Sigmoid colon (tissue), 4 donors: Measurements from ENCODE around the gene NKAIN1.

Experiments used
- CTCF ChIP-seq, 4 experiments: fragments of 450-650 bp in 3 of 4; fragments of 200-600 bp in 1 of 4; IDR thresholded peaks; one replicate each; pipeline ENCODE4 v1.5.1; 2016 to 2019; ENCODE audit warnings: antibody characterized with exemption in 4 of 4, mild to moderate bottlenecking in 3 of 4, moderate library complexity in 2 of 4
- EP300 ChIP-seq, 4 donors: sonication (generic); formaldehyde crosslinking; IDR thresholded peaks; one replicate each; pipeline ENCODE4 v1.6.1; 2017; ENCODE audit warnings: antibody characterized with exemption in 4 of 4
- POLR2A ChIP-seq, 2 donors: fragments of 450-650 bp; IDR thresholded peaks; one replicate each; pipeline ENCODE4 v1.6.1; 2016; ENCODE audit warnings: antibody characterized with exemption in 2 of 2, mild to moderate bottlenecking in 2 of 2, moderate library complexity in 2 of 2
- POLR2AphosphoS5 ChIP-seq, 4 donors: sonication (generic); formaldehyde crosslinking; IDR thresholded peaks; one replicate each; pipeline ENCODE4 v1.6.1; 2017; ENCODE audit warnings: antibody characterized with exemption in 4 of 4

- no peak for TF ChIP-seq POLR2AphosphoS5 (IDR thresholded peaks at IDR 0.05)
- TF ChIP-seq CTCF (IDR thresholded peaks at IDR 0.05), result no peak
- TF ChIP-seq POLR2A (IDR thresholded peaks at IDR 0.05), result no peak
- no peak for TF ChIP-seq EP300 (IDR thresholded peaks at IDR 0.05)
Measured at GRCh38 chr1:31263408-31263807, 23.7 kb upstream of the NKAIN1 start.
